ENCODE data around the gene C5. TPM values are rescaled to one million over a fixed set of nuclear protein-coding genes. Genes with fewer than 3 reads are reported as not detected.
"Not testable (repeated sequence)": the region's sequence is repeated elsewhere in the genome, so short reads cannot be mapped to it uniquely, and the experiment has no call there.

The C5 gene
- total RNA-seq, 2 donors from 2014 or later = 1.5 to 1.6 TPM

GRCh38 chr9:121048175-121048574, 1.9 kb downstream of the C5 start:
- DNase-seq = no peak
- TF ChIP-seq CTCF (IDR thresholded peaks at IDR 0.05) = no peak
- no peaks in the 10 kb centered on the region for H3K9me3 ChIP-seq
- H3K9ac ChIP-seq (ENCODE audit: low read depth in 2 of 2, low read length in 2 of 2) = no peak overlapping the region
- H3K4me3 ChIP-seq = no peak overlapping the region
- no peaks in the 10 kb centered on the region for H3K4me1 ChIP-seq
- no peaks in the 10 kb centered on the region for H3K36me3 ChIP-seq
- H3K27ac ChIP-seq = no peak overlapping the region
- H3K27me3 ChIP-seq = no peaks in the 10 kb centered on the region
- intact Hi-C loops (cut with DNase I) = no loop called here

GRCh38 chr9:121038804-121039203, 11.3 kb downstream of the C5 start:
- Histone ChIP-seq H3K9me3 (no peaks in the 10 kb centered on the region), H3K27ac (no peak overlapping the region), H3K36me3 (no peaks in the 10 kb centered on the region), H3K9ac (ENCODE audit: low read depth in 2 of 2, low read length in 2 of 2) (no peak overlapping the region), H3K4me1 (no peaks in the 10 kb centered on the region), H3K27me3 (no peaks in the 10 kb centered on the region), H3K4me3 (no peak overlapping the region)
- intact Hi-C loops (cut with DNase I) = no loop called here
- TF ChIP-seq CTCF (IDR thresholded peaks at IDR 0.05) = no peak
- DNase-seq = no peak

- DNase-seq = no peak
- Histone ChIP-seq H3K9ac (ENCODE audit: low read depth in 2 of 2, low read length in 2 of 2) (no peak overlapping the region), H3K9me3 (no peaks in the 10 kb centered on the region), H3K4me3 (no peak overlapping the region), H3K27ac (no peak overlapping the region), H3K27me3 (no peaks in the 10 kb centered on the region), H3K4me1 (no peaks in the 10 kb centered on the region), H3K36me3 (no peaks in the 10 kb centered on the region)
- intact Hi-C loops (cut with DNase I) = no loop called here
- no peak for TF ChIP-seq CTCF (IDR thresholded peaks at IDR 0.05)
Measured at GRCh38 chr9:121038362-121038761, 11.7 kb downstream of the C5 start.

- H3K36me3 ChIP-seq; H3K27ac ChIP-seq; H3K4me3 ChIP-seq; intact Hi-C loops (cut with DNase I); H3K4me1 ChIP-seq; H3K9me3 ChIP-seq; H3K27me3 ChIP-seq; H3K9ac ChIP-seq (ENCODE audit: low read depth in 2 of 2, low read length in 2 of 2); DNase-seq: not testable (repeated sequence)
Measured at GRCh38 chr9:121035717-121036116, 14.4 kb downstream of the C5 start.

- no peak for TF ChIP-seq CTCF (IDR thresholded peaks at IDR 0.05)
- intact Hi-C loops (cut with DNase I) = no loop called here
- Histone ChIP-seq H3K36me3 (no peaks in the 10 kb centered on the region), H3K27ac (no peak overlapping the region), H3K9ac (ENCODE audit: low read depth in 2 of 2, low read length in 2 of 2) (no peak overlapping the region), H3K27me3 (no peaks in the 10 kb centered on the region), H3K9me3 (no peaks in the 10 kb centered on the region), H3K4me1 (no peaks in the 10 kb centered on the region), H3K4me3 (no peak overlapping the region)
- no peak for DNase-seq
Measured at GRCh38 chr9:121034529-121034928, 15.5 kb downstream of the C5 start.

- DNase-seq = no peak
- Histone ChIP-seq H3K9ac (ENCODE audit: low read depth in 2 of 2, low read length in 2 of 2) (no peak overlapping the region), H3K4me3 (no peak overlapping the region), H3K27me3 (no peaks in the 10 kb centered on the region), H3K27ac (no peak overlapping the region), H3K9me3 (no peaks in the 10 kb centered on the region), H3K4me1 (no peaks in the 10 kb centered on the region), H3K36me3 (no peaks in the 10 kb centered on the region)
- TF ChIP-seq CTCF (IDR thresholded peaks at IDR 0.05) = no peak
- intact Hi-C loops (cut with DNase I) = no loop called here
Measured at GRCh38 chr9:121029469-121029868, 20.6 kb downstream of the C5 start.

GRCh38 chr9:121028285-121028684, 21.8 kb downstream of the C5 start:
- H3K36me3 ChIP-seq; DNase-seq; H3K4me1 ChIP-seq; H3K9ac ChIP-seq (ENCODE audit: low read depth in 2 of 2, low read length in 2 of 2); H3K27ac ChIP-seq; H3K27me3 ChIP-seq; H3K4me3 ChIP-seq; H3K9me3 ChIP-seq; intact Hi-C loops (cut with DNase I): not testable (repeated sequence)
